HCT116 (cell line): ENCODE measurements around the gene AFAP1. TPM values are rescaled to one million over a fixed set of nuclear protein-coding genes. Genes with fewer than 3 reads are reported as not detected.

Experiments used
- ATAC-seq: fragments of 200-7000 bp; cut with Tn5 transposase; 2 replicates; pipeline ENCODE4 v1.9.1; 2020; ENCODE audit warnings: mild to moderate bottlenecking, moderate library complexity
- BruUV-seq: library from RNA; stranded (reverse); fragments of 400-500 nt; replicated peaks from 2 replicates; lab custom pipeline; 2021; lab: Mats Ljungman, UMichigan
- CTCF ChIA-PET: fragments of 300-600 bp; sonication (Branson Sonifier 250); formaldehyde crosslinking; loops from one replicate; lab custom pipeline; 2021; ENCODE audit warnings: antibody characterized with exemption; lab: Charles Lee
- POLR2A ChIA-PET: fragments of 300-600, 350-600 bp; sonication (Branson Sonifier 250); formaldehyde crosslinking; loops from one replicate; lab custom pipeline; 2021; ENCODE audit warnings: antibody characterized with exemption; lab: Charles Lee
- RAD21 ChIA-PET, 2 experiments: fragments of 300-600 bp; sonication (Branson Sonifier 250); formaldehyde crosslinking; loops; one replicate each; lab custom pipeline; 2023; ENCODE audit warnings: low total read pairs in 2 of 2; ENCODE audit not compliant: uncharacterized antibody in 2 of 2, unreplicated experiment in 2 of 2, low non-redundant PET in 1 of 2; lab: Charles Lee
- DNase-seq: peaks from one replicate; pipeline ENCODE4 v3.0.0-alpha.2; 2010; ENCODE audit warnings: low read depth, low spot score
- H2AFZ ChIP-seq: fragments of 200-600 bp; shearing (Covaris generic), sonication (generic); 2 replicates; pipeline ENCODE4 v1.6.1; 2017; ENCODE audit warnings: low read depth, mixed run types, mixed read lengths, antibody characterized with exemption, low read length; ENCODE audit not compliant: poor library complexity, severe bottlenecking
- H3K27ac ChIP-seq: 2 replicates; pipeline ENCODE4 v1.5.1; 2012; ENCODE audit warnings: low read depth, low read length
- H3K27me3 ChIP-seq: fragments of 200-600 bp; sonication (generic); 2 replicates; pipeline ENCODE4 v1.6.1; 2016; ENCODE audit warnings: mixed run types, low read length, mixed read lengths; ENCODE audit not compliant: insufficient read depth
- H3K36me3 ChIP-seq, 2 experiments: fragments of 200-500 bp in 1 of 2; fragments of 200-600 bp in 1 of 2; sonication (Bioruptor generic) in 1 of 2; sonication (generic) in 1 of 2; 2 replicates each; pipeline versions ENCODE4 v1.5.1 to v1.6.1; 2014 to 2016; ENCODE audit warnings: low read length in 2 of 2, inconsistent platforms in 1 of 2, mixed read lengths in 1 of 2, mixed run types in 1 of 2; ENCODE audit not compliant: insufficient read depth in 2 of 2, control insufficient read depth in 1 of 2
- H3K4me1 ChIP-seq, 2 experiments: fragments of 200-600 bp in 1 of 2; sonication (generic) in 1 of 2; 2 replicates each; pipeline versions ENCODE4 v1.5.1 to v1.6.1; 2012 to 2017; ENCODE audit warnings: low read length in 2 of 2, inconsistent platforms in 1 of 2, mild to moderate bottlenecking in 1 of 2, mixed read lengths in 1 of 2, mixed run types in 1 of 2, moderate library complexity in 1 of 2; ENCODE audit not compliant: insufficient read depth in 2 of 2, control insufficient read depth in 1 of 2
- H3K4me2 ChIP-seq: fragments of 200-600 bp; sonication (generic); 2 replicates; pipeline ENCODE4 v1.6.1; 2017; ENCODE audit warnings: mixed run types, low read length, mixed read lengths
- H3K4me3 ChIP-seq, 2 experiments: fragments of 200-600 bp in 1 of 2; sonication (generic) in 1 of 2; replicated peaks in 1 of 2; 2 replicates each; pipeline ENCODE4 v1.5.1; 2011 to 2016; ENCODE audit warnings: low read length in 2 of 2, control low read depth in 1 of 2, low read depth in 1 of 2, mild to moderate bottlenecking in 1 of 2, mixed read lengths in 1 of 2, mixed run types in 1 of 2
- H3K79me2 ChIP-seq: fragments of 200-600 bp; sonication (generic); 2 replicates; pipeline ENCODE4 v1.6.1; 2017; ENCODE audit warnings: mild to moderate bottlenecking, mixed run types, low read length, moderate library complexity, mixed read lengths; ENCODE audit not compliant: insufficient read depth
- H3K9ac ChIP-seq: fragments of 200-600 bp; sonication (generic); 2 replicates; pipeline ENCODE4 v1.6.1; 2016; ENCODE audit warnings: low read length, mixed read lengths
- H3K9me2 ChIP-seq: fragments of 200-600 bp; sonication (generic), shearing (Covaris generic); 2 replicates; pipeline ENCODE4 v1.6.1; 2017; ENCODE audit warnings: mixed run types, mild to moderate bottlenecking, moderate library complexity; ENCODE audit not compliant: insufficient read depth
- H3K9me3 ChIP-seq, 2 experiments: fragments of 200-500 bp in 1 of 2; fragments of 200-600 bp in 1 of 2; sonication (Bioruptor generic) in 1 of 2; sonication (generic) in 1 of 2; 2 replicates each; pipeline ENCODE4 v1.6.1; 2014 to 2017; ENCODE audit warnings: low read length in 2 of 2, mixed read lengths in 2 of 2, inconsistent platforms in 1 of 2, low read depth in 1 of 2, mild to moderate bottlenecking in 1 of 2, mixed run types in 1 of 2, moderate library complexity in 1 of 2; ENCODE audit not compliant: control insufficient read depth in 1 of 2, insufficient read depth in 1 of 2
- H4K20me1 ChIP-seq: fragments of 200-600 bp; sonication (generic), shearing (Covaris generic); 2 replicates; pipeline ENCODE4 v1.6.1; 2017; ENCODE audit warnings: mixed run types, mild to moderate bottlenecking, moderate library complexity; ENCODE audit not compliant: insufficient read depth
- CBX3 ChIP-seq: IDR thresholded peaks from 2 replicates; pipeline ENCODE4 v1.6.1; 2012; ENCODE audit warnings: low read depth
- EGR1 ChIP-seq: IDR thresholded peaks from 2 replicates; pipeline ENCODE4 v1.6.1; 2012; ENCODE audit warnings: low read depth
- FOSL1 ChIP-seq: IDR thresholded peaks from 2 replicates; pipeline ENCODE4 v1.6.1; 2012; ENCODE audit warnings: low read depth
- POLR2A ChIP-seq: IDR thresholded peaks from 2 replicates; pipeline ENCODE4 v1.7.0; 2011; ENCODE audit warnings: borderline replicate concordance; ENCODE audit not compliant: insufficient read depth, insufficient read length; ENCODE audit errors: extremely low read depth
- SP1 ChIP-seq: IDR thresholded peaks from 2 replicates; pipeline ENCODE4 v1.6.1; 2012; ENCODE audit warnings: low read depth
- TCF7L2 ChIP-seq: IDR thresholded peaks from 2 replicates; pipeline ENCODE4 v1.7.0; 2011; ENCODE audit warnings: borderline replicate concordance, inconsistent platforms; ENCODE audit not compliant: insufficient read depth, insufficient read length; ENCODE audit errors: extremely low read depth
- ZBTB33 ChIP-seq: IDR thresholded peaks from 2 replicates; pipeline ENCODE4 v1.6.1; 2011; ENCODE audit warnings: mild to moderate bottlenecking, low read length, moderate library complexity; ENCODE audit not compliant: insufficient replicate concordance; ENCODE audit errors: extremely low read depth
- ZNF274 ChIP-seq: fragments of 200-500 bp; sonication (Bioruptor generic); IDR thresholded peaks from 2 replicates; pipeline ENCODE4 v1.6.1; 2014; ENCODE audit warnings: mild to moderate bottlenecking, low read depth, low read length, inconsistent platforms
- intact Hi-C: fragments of 100-400 bp; cut with micrococcal nuclease; formaldehyde crosslinking; loops from 2 replicates; pipeline ENCODE4 v1.10.0; 2022
- total RNA-seq: library from RNA; stranded (reverse); gene quantifications from one replicate; pipeline ENCODE4 v1.2.1, GENCODE V29; 2021; ENCODE audit not compliant: unreplicated experiment

AFAP1 gene
- total RNA-seq, 1 experiment from 2014 or later: 19.4 TPM

- DNase-seq (no peak), ATAC-seq (no peak)
- Histone ChIP-seq H2AFZ (no peak overlapping the region), H3K27me3 (no peaks in the 10 kb centered on the region), H3K27ac (no peak overlapping the region), H3K9me3 (no peaks in the 10 kb centered on the region), H3K4me2 (no peak overlapping the region), H3K36me3 (0 out of 4 replicates have a peak, but pooled peaks cover 0 to 2% of the 10 kb centered on the region in 2 experiments), H3K9me2 (no peaks in the 10 kb centered on the region), H4K20me1 (no peaks in the 10 kb centered on the region), H3K79me2 (0 out of 2 replicates have a peak, but pooled peaks cover 1% of the 10 kb centered on the region), H3K9ac (no peak overlapping the region), H3K4me3 (no peak overlapping the region), H3K4me1 (no peaks in the 10 kb centered on the region)
- POLR2A ChIA-PET: no interaction called here
- no peak for TF ChIP-seq CBX3
- intact Hi-C loops: no loop called here
- RAD21 ChIA-PET: no interaction called here
- no TSS peak for BruUV-seq
- CTCF ChIA-PET: no interaction called here
Observed at GRCh38 chr4:7872264-7872771, 67.3 kb downstream of the AFAP1 start.

GRCh38 chr4:7871356-7871755 is 68.3 kb downstream of the AFAP1 start:
- intact Hi-C loops: no loop called here
- ChIA-PET CTCF (no interaction called here), RAD21 (no interaction called here), POLR2A (no interaction called here)
- Histone ChIP-seq H3K36me3 (0 out of 4 replicates have a peak, but pooled peaks cover 0 to 2% of the 10 kb centered on the region in 2 experiments), H3K9me2 (no peaks in the 10 kb centered on the region), H3K27ac (no peak overlapping the region), H3K9ac (no peak overlapping the region), H3K27me3 (no peaks in the 10 kb centered on the region), H3K4me3 (no peak overlapping the region), H3K4me1 (no peaks in the 10 kb centered on the region), H3K79me2 (no peaks in the 10 kb centered on the region), H2AFZ (no peak overlapping the region), H3K9me3 (no peaks in the 10 kb centered on the region), H3K4me2 (no peak overlapping the region), H4K20me1 (no peaks in the 10 kb centered on the region)
- no TSS peak for BruUV-seq
- TF ChIP-seq ZBTB33: no peak
- TF ChIP-seq POLR2A: no peak
- TF ChIP-seq TCF7L2: no peak
- TF ChIP-seq SP1: no peak
- no peak for TF ChIP-seq EGR1
- TF ChIP-seq FOSL1: no peak
- TF ChIP-seq ZNF274: no peak
- ATAC-seq (no peak), DNase-seq (no peak)
